Endothelial cell of umbilical vein (primary cell): ENCODE results near the gene ATRNL1.

Experiments
- CTCF ChIP-seq, 2 donors: IDR thresholded peaks; 1 replicate in 1 of 2; 2 replicates in 1 of 2; pipeline ENCODE4 v1.5.1; 2011; ENCODE audit warnings: low read length in 2 of 2, mild to moderate bottlenecking in 2 of 2, moderate library complexity in 2 of 2, control low read depth in 1 of 2, inconsistent platforms in 1 of 2, low read depth in 1 of 2; ENCODE audit not compliant: insufficient read depth in 1 of 2; ENCODE audit errors: extremely low read depth in 1 of 2
- EZH2 ChIP-seq: IDR thresholded peaks from 2 replicates; pipeline ENCODE4 v1.6.1; 2012; ENCODE audit warnings: borderline replicate concordance, low read depth, mild to moderate bottlenecking, moderate library complexity, low read length, inconsistent platforms; ENCODE audit not compliant: severe bottlenecking
- FOS ChIP-seq: IDR thresholded peaks from 2 replicates; pipeline ENCODE4 v1.6.1; 2011; ENCODE audit warnings: mild to moderate bottlenecking, low read length, moderate library complexity, borderline replicate concordance; ENCODE audit not compliant: insufficient read depth

GRCh38 chr10:115974351-115974750 lies 881.2 kb downstream of the ATRNL1 start:
- TF ChIP-seq FOS (no peak), CTCF (IDR thresholded peaks at IDR 0.05; ENCODE audit: extremely low read depth in 1 of 2, insufficient read depth in 1 of 2, low read depth in 1 of 2, low read length in 2 of 2) (no peak), EZH2 (no peak)
